RWPE1 (cell line): Measurements from ENCODE around the gene ULK3.
"Not testable (repeated sequence)": the region's sequence is repeated elsewhere in the genome, so short reads cannot be mapped to it uniquely, and the experiment has no call there.

Source experiments
- CTCF ChIA-PET: fragments of 350-600 bp; sonication (Branson Sonifier 250); formaldehyde crosslinking; extraction: SDS; loops from one replicate; lab custom pipeline; 2021; lab: Yijun Ruan, JAX
- POLR2A ChIA-PET: fragments of 400-600 bp; formaldehyde crosslinking; extraction: SDS; loops from one replicate; lab custom pipeline; 2020; ENCODE audit warnings: antibody characterized with exemption; ENCODE audit not compliant: low non-redundant PET; lab: Yijun Ruan, JAX
- DNase-seq: peaks from one replicate; pipeline ENCODE4 v3.0.0; 2012; ENCODE audit warnings: low spot score
- H3K27ac ChIP-seq: fragments of 450-650 bp; 2 replicates; pipeline ENCODE4 v1.5.1; 2017
- CTCF ChIP-seq: fragments of 450-650 bp; conservative IDR thresholded peaks from 2 replicates; pipeline ENCODE4 v1.5.1; 2017; ENCODE audit warnings: low read depth, mild to moderate bottlenecking

The ULK3 gene

GRCh38 chr15:74889390-74889882, 46.5 kb upstream of the ULK3 start:
- H3K27ac ChIP-seq: peak overlapping the region; percentile 71
- TF ChIP-seq CTCF: no peak
- DNase-seq: no peak
- CTCF ChIA-PET: interaction anchor here (0.6 to 1.5 kb wide), 4 partner anchors 12 to 118 kb away, joined by 3 to 5 read pairs (median 4); no protein-coding TSS in a partner anchor
- POLR2A ChIA-PET: no interaction called here

DNA sequence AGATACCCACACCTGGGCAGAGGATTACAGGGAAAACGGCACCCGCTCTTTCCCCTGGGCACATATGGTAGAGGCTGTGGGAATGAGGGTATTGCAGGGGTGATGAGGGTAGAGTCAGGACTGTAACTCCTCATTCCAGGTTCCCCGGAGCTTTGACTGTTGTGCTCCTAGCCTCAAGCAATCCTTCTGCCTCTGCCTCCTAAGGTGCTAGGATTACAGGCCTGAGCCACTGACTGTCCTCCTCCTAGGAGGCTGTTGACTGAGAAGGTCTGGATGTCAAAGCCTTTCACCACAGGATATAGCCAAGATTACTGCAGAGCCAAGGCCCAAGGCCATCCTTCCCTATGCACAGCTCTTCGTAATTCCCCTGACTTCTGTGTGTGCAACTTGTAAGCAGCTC, 45.8 kb upstream of the ULK3 start:
- DNase-seq: no peak
- CTCF ChIA-PET: interaction anchor here (0.6 to 1.5 kb wide), 4 partner anchors 13 to 118 kb away, joined by 3 to 4 read pairs (median 3); no protein-coding TSS in a partner anchor
- H3K27ac ChIP-seq: peak overlapping the region; percentile 71; the same call in 1 of the 2 replicates
- no peak for TF ChIP-seq CTCF
- POLR2A ChIA-PET: no interaction called here

DNA sequence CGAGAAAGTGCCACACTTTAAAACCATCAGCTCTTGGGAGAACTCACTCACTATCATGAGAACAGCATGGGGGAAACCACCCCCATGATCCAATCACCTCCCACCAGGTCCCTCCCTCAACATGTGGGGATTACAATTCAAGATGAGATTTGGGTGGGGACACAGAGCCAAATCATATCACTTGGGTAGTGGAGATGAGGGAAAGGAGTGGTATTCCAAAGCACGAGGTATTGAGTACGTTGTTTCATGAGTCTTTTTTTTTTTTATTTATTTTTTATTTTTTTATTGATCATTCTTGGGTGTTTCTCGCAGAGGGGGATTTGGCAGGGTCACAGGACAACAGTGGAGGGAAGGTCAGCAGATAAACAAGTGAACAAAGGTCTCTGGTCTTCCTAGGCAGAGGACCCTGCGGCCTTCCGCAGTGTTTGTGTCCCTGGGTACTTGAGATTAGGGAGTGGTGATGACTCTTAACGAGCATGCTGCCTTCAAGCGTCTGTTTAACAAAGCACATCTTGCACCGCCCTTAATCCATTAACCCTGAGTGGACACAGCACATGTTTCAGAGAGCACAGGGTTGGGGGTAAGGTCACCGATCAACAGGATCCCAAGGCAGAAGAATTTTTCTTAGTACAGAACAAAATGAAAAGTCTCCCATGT, 44.7 kb upstream of the ULK3 start:
- POLR2A ChIA-PET, DNase-seq, H3K27ac ChIP-seq: not testable (repeated sequence)
- CTCF ChIA-PET: interaction anchor here (1.0 kb wide), 2 partner anchors 13 to 14 kb away, joined by 3 read pairs; no protein-coding TSS in a partner anchor

- no peak overlapping the region for H3K27ac ChIP-seq
- DNase-seq: no peak
- ChIA-PET POLR2A (no interaction called here), CTCF (interaction anchor here (0.6 kb wide), 1 partner anchor 39 kb away, joined by 3 read pairs; no protein-coding TSS in a partner anchor)
- TF ChIP-seq CTCF: no peak
Observed at GRCh38 chr15:74885461-74885860, 42.5 kb upstream of the ULK3 start.

DNA sequence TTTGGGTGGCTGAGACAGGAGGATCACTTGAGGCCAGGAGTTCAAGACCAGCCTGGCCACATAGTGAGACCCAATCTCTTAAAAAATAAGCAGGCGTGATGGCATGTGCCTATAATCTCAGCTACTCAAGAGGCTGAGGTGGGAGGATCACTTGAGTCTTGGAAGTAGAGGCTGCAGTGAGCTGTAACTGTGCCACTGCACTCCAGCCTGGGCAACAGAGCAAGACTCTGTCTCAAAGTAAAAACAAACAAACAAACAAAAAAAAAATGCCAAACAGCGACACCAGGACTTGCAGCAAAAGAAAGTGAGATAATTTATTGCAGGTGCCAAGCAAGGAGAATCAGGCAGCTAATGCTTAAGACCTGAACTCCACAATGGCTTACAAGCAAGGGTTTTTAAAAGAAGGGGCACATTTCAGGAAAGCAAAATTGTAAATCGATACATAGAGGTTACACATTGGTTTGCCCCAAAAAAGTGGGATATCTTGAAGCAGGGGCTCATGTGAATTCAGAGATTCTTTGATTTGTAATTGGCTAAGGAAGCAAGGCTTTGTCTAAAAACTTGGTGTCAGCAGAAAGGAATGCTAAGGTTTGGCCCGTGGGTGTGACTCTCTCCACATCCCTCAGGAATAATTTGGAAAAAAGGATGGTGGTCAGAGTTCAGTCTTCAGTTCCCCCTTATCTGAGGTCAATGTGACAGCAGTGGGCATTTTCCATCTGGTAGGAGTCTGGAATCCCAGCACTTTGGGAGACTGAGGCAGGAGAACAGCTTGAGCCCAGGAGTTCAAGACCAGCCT, 41.7 kb upstream of the ULK3 start:
- CTCF ChIA-PET: interaction anchor here (0.7 kb wide), 1 partner anchor 17 kb away, joined by 5 read pairs; no protein-coding TSS in a partner anchor
- POLR2A ChIA-PET: no interaction called here

DNA sequence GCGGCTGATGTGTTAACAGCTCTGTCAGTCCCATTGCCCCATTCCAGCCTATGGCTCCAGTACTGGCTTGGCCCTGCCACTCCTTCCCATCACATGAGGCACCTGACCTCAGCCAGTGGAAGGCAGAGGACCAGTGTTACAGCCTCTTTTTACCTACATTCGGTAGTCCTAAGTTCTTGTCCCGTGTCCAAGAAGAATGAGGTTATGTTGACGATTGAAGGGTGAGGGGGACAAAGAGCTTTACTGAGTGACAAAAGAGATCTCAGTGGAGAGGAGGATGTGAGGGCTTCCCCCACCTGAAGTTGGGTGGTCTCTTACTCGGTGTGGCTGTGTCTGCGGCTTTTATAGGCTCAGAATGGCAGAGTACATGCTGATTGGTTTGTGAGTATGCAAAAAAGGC, 39.6 kb upstream of the ULK3 start:
- TF ChIP-seq CTCF: no peak
- ChIA-PET POLR2A (interaction anchor here (0.6 kb wide), 1 partner anchor 49 kb away, joined by 5 read pairs; no protein-coding TSS in a partner anchor), CTCF (interaction anchor here (1.4 kb wide), 1 partner anchor 19 kb away, joined by 7 read pairs; no protein-coding TSS in a partner anchor)
- no peak for DNase-seq
- no peak overlapping the region for H3K27ac ChIP-seq

More for the DNA sequence above, 41.7 kb upstream of the ULK3 start:
- no peak overlapping the region for H3K27ac ChIP-seq
- DNase-seq: peak; percentile 51
- no peak for TF ChIP-seq CTCF
